Activated naive CD4-positive, alpha-beta T cell treated with anti-CD3 and anti-CD28 coated beads, Interleukin-2, amount 10 ng/mL, durations not matched to agents 7 days and 5 days (primary cell): ENCODE measurements around the gene RACGAP1.

ENCODE experiments used
- CTCF ChIA-PET: fragments of 350-600 bp; sonication (Branson Sonifier 250); formaldehyde crosslinking; loops from one replicate; lab custom pipeline; 2021; ENCODE audit warnings: antibody characterized with exemption; lab: Charles Lee
- DNase-seq: peaks from one replicate; pipeline ENCODE4 v3.0.0-alpha.2; 2020
- H3K27ac Mint-ChIP-seq: one replicate; pipeline ENCODE4 v1.8.0; 2021; ENCODE audit warnings: mild to moderate bottlenecking, moderate library complexity, mixed read lengths
- H3K27me3 Mint-ChIP-seq: one replicate; pipeline ENCODE4 v1.8.0; 2021; ENCODE audit warnings: mild to moderate bottlenecking, mixed read lengths
- H3K36me3 Mint-ChIP-seq: one replicate; pipeline ENCODE4 v1.8.0; 2021; ENCODE audit warnings: mixed read lengths
- H3K4me1 Mint-ChIP-seq: one replicate; pipeline ENCODE4 v1.8.0; 2021; ENCODE audit warnings: mixed read lengths
- H3K4me3 Mint-ChIP-seq: one replicate; pipeline ENCODE4 v1.8.0; 2021; ENCODE audit warnings: mild to moderate bottlenecking, moderate library complexity, mixed read lengths
- H3K9me3 Mint-ChIP-seq: one replicate; pipeline ENCODE4 v1.8.0; 2021; ENCODE audit warnings: mixed read lengths

The RACGAP1 gene

GRCh38 chr12:49983892-49984291 lies 41.4 kb downstream of the RACGAP1 start:
- H3K27me3 Mint-ChIP-seq = no peaks in the 10 kb centered on the region
- no peaks in the 10 kb centered on the region for H3K4me1 Mint-ChIP-seq

GRCh38 chr12:49982246-49983087 lies 42.8 kb downstream of the RACGAP1 start:
- Mint-ChIP-seq H3K4me1 (no peaks in the 10 kb centered on the region), H3K27me3 (no peaks in the 10 kb centered on the region), H3K36me3 (peaks cover 12% of the 10 kb centered on the region), H3K4me3 (no peak overlapping the region), H3K27ac (no peak overlapping the region), H3K9me3 (no peaks in the 10 kb centered on the region)
- DNase-seq = no peak
- CTCF ChIA-PET = interaction anchor here (0.6 to 6.9 kb wide), 4 partner anchors 9 to 73 kb away, joined by 3 to 67 read pairs (median 4); no protein-coding TSS in a partner anchor

More at GRCh38 chr12:49983892-49984291, 41.4 kb downstream of the RACGAP1 start:
- no peaks in the 10 kb centered on the region for H3K9me3 Mint-ChIP-seq
- peaks cover 26% of the 10 kb centered on the region for H3K36me3 Mint-ChIP-seq
- H3K27ac Mint-ChIP-seq = no peak overlapping the region
- CTCF ChIA-PET = interaction anchor here (0.9 to 6.9 kb wide), 3 partner anchors 16 to 87 kb away, joined by 3 to 67 read pairs (median 3); no protein-coding TSS in a partner anchor
- DNase-seq = no peak
- H3K4me3 Mint-ChIP-seq = no peak overlapping the region

DNA sequence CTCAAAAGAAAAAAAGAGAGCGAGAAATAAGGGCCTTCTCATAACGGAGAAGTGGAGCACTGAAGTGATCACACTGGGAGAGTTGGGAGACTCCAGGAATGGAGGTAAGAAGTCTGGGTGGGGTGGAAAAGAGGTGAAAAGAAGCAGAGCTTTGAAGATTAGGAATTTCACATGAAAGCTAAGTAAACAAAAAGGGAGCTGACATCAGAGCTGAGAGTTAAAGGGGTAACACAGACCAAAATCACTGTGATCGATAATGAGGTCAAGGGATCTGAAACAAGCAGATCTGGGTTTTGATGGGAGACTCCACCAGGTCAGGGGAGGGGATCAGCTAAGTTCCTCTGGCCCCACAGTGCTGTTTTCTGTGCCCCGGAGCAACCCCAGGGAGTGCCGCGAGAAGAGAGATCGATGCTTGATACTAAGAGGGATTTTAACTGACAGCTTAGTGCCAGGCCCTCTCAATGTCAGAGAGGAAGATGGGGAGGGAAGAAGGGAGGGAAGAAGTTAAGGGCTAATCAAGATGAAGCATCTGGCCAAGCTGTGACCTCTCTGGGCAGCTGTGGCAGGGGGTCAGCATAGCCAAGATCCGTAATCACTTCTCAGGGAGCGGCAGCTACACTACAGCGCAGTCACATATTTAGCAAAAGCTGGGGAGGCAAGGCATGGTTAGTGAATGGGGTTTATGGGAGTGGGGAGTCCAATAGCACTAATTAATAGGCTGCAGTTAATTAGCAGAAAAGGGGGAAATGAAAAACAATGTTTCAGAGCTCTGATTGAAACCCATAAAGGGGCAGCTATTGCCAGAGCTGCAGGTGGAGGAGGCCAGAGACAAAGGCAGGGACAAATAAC lies 44.6 kb downstream of the RACGAP1 start:
- Mint-ChIP-seq H3K27me3 (no peaks in the 10 kb centered on the region), H3K9me3 (no peaks in the 10 kb centered on the region), H3K36me3 (peaks cover 5% of the 10 kb centered on the region), H3K4me1 (no peaks in the 10 kb centered on the region), H3K4me3 (no peak overlapping the region), H3K27ac (no peak overlapping the region)
- CTCF ChIA-PET = interaction anchor here (0.9 to 6.9 kb wide), 5 partner anchors 13 to 87 kb away, joined by 3 to 67 read pairs (median 3); no protein-coding TSS in a partner anchor
- DNase-seq = peak; percentile 11

DNA sequence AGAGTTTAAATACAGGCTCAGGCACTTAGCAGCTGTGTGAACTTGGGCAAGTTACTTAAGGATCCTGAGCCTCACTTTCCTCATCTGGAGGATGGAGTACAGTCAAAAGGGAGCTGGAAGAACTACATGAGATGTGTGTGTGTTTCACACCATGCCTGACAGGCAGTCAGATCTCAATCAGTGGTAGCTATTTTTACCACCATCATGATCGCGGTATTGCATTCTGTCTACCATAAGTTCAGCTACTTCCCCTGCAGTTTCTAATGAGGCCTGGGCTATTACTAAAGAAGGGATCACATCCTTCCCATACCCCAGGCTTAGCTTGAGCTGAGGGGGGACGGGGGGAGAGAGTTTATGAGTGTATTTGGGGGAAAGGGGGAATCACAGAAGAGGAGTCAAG lies 45.5 kb downstream of the RACGAP1 start:
- DNase-seq = no peak
- no peaks in the 10 kb centered on the region for H3K27me3 Mint-ChIP-seq
- H3K4me3 Mint-ChIP-seq = no peak overlapping the region
- H3K36me3 Mint-ChIP-seq = no peaks in the 10 kb centered on the region
- CTCF ChIA-PET = interaction anchor here (6.9 kb wide), 1 partner anchor 12 kb away, joined by 67 read pairs; no protein-coding TSS in a partner anchor
- no peak overlapping the region for H3K27ac Mint-ChIP-seq
- no peaks in the 10 kb centered on the region for H3K4me1 Mint-ChIP-seq
- H3K9me3 Mint-ChIP-seq = no peaks in the 10 kb centered on the region

DNA sequence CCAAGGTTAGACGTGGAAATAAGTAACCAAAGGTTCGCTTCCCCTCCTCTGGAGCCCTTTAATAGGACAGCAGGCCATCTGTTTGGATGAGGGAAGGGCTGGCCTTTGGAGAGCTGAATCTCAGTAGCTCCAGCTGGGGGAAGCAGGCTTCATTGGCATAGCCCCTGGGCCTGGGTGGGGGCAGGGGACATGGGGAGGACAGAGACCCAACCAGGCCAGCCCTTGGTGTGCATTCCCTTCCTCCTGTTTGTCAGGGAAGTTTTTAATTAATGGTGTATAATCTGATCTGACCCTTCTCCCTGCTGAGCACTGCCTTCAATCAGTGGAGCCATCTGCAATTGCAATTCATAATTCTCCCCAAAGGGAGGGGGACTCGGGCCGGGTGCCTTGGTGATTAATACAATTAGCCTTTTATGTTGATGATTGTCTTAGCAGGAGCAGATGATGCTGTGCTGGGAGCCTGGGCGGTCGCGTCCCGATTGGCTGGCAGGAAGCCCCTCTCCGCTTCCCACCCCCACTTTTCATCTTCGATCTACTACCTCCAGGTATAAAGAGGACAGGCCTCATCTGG lies 46.2 kb downstream of the RACGAP1 start:
- Mint-ChIP-seq H3K4me1 (no peaks in the 10 kb centered on the region), H3K27me3 (no peaks in the 10 kb centered on the region), H3K36me3 (no peaks in the 10 kb centered on the region), H3K9me3 (no peaks in the 10 kb centered on the region), H3K27ac (no peak overlapping the region), H3K4me3 (no peak overlapping the region)
- DNase-seq = peak; percentile 9
- CTCF ChIA-PET = interaction anchor here (6.9 kb wide), 1 partner anchor 11 kb away, joined by 67 read pairs; no protein-coding TSS in a partner anchor

DNA sequence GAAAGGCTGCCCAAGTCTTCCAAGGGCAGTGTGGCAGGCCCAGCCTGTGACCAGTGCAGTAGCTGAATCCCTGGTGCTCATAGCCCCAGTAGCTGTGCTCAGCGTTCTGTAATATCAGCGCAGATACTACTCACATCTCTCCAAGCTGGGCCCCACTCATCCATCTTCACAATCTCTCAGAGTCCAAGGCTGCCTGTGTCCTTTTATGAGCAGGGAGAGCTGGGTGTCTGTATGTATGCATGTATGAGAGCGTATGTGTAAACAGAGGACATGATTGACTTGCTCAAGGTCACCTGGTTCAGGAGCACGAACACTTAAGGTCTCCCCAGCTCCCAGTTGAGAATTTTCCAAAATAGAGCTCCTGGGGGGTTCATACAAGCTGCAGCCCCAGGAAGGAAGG lies 47.2 kb downstream of the RACGAP1 start:
- CTCF ChIA-PET = interaction anchor here (6.9 kb wide), 1 partner anchor 10 kb away, joined by 67 read pairs; no protein-coding TSS in a partner anchor
- peak; percentile 8 for DNase-seq
- Mint-ChIP-seq H3K9me3 (no peaks in the 10 kb centered on the region), H3K4me3 (no peak overlapping the region), H3K27me3 (peaks cover 4% of the 10 kb centered on the region), H3K4me1 (no peaks in the 10 kb centered on the region), H3K36me3 (no peaks in the 10 kb centered on the region), H3K27ac (no peak overlapping the region)

DNA sequence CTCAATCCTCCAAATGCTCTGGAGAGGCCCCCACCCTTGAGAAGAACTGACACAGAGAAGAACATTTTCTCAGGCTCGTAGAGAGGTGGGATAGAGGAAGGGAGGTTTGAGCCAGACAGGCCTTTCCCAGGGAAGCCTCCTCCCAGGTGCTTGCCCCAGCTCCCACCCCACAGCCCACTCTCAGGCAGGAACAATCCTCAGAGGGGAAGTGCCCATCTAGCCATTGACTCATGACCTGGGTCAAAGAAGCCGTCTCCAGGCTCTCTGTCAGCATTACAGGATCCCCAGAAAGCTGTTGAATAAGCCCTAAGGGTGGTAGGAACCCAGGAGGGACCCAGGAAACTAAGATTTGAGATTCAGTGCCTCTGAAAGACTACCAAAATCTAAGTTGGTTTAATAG lies 48.7 kb downstream of the RACGAP1 start:
- Mint-ChIP-seq H3K4me1 (no peaks in the 10 kb centered on the region), H3K9me3 (no peaks in the 10 kb centered on the region), H3K27me3 (peaks cover 4% of the 10 kb centered on the region), H3K4me3 (no peak overlapping the region), H3K36me3 (no peaks in the 10 kb centered on the region), H3K27ac (no peak overlapping the region)
- no peak for DNase-seq
- CTCF ChIA-PET = interaction anchor here (2.0 kb wide), 1 partner anchor 9 kb away, joined by 14 read pairs; no protein-coding TSS in a partner anchor

DNA sequence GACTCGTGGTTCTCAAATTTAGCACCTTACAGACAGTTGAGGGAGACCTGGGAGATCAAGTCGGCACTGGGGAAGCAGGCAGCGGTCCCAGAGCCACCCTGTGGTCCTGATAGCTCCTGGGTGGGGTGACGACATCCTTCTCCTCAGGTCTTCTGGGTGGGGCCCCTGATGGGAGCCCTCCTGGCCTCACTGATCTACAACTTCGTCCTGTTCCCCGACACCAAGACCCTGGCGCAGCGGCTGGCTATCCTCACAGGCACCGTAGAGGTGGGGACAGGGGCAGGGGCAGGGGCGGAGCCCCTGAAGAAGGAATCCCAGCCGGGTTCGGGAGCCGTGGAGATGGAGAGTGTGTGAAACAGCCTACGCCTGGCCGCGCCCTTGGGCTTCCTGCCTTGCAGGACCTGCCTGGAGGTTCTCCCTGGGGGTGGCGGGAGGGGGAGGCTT lies 50.0 kb downstream of the RACGAP1 start:
- no peak overlapping the region for H3K27ac Mint-ChIP-seq
- CTCF ChIA-PET = interaction anchor here (2.0 kb wide), 1 partner anchor 8 kb away, joined by 14 read pairs; no protein-coding TSS in a partner anchor
- no peak for DNase-seq

GRCh38 chr12:49974677-49975317 lies 50.5 kb downstream of the RACGAP1 start:
- Mint-ChIP-seq H3K36me3 (no peaks in the 10 kb centered on the region), H3K4me3 (no peak overlapping the region), H3K27ac (no peak overlapping the region), H3K27me3 (peaks cover 4% of the 10 kb centered on the region), H3K9me3 (no peaks in the 10 kb centered on the region), H3K4me1 (no peaks in the 10 kb centered on the region)
- DNase-seq = no peak
- CTCF ChIA-PET = no interaction called here

More for the DNA sequence above, 50.0 kb downstream of the RACGAP1 start:
- no peak overlapping the region for H3K4me3 Mint-ChIP-seq
- H3K36me3 Mint-ChIP-seq = no peaks in the 10 kb centered on the region
- peaks cover 4% of the 10 kb centered on the region for H3K27me3 Mint-ChIP-seq
- H3K9me3 Mint-ChIP-seq = no peaks in the 10 kb centered on the region
- H3K4me1 Mint-ChIP-seq = no peaks in the 10 kb centered on the region

GRCh38 chr12:49974231-49974675 lies 51.0 kb downstream of the RACGAP1 start:
- no peak for DNase-seq
- Mint-ChIP-seq H3K4me3 (no peak overlapping the region), H3K27ac (no peak overlapping the region), H3K27me3 (peaks cover 4% of the 10 kb centered on the region), H3K36me3 (no peaks in the 10 kb centered on the region), H3K9me3 (no peaks in the 10 kb centered on the region), H3K4me1 (no peaks in the 10 kb centered on the region)
- CTCF ChIA-PET = no interaction called here

- no peak overlapping the region for H3K4me3 Mint-ChIP-seq
- DNase-seq = no peak
- H3K9me3 Mint-ChIP-seq = no peaks in the 10 kb centered on the region
- no peaks in the 10 kb centered on the region for H3K36me3 Mint-ChIP-seq
- H3K27ac Mint-ChIP-seq = no peak overlapping the region
- no peaks in the 10 kb centered on the region for H3K4me1 Mint-ChIP-seq
- CTCF ChIA-PET = no interaction called here
- H3K27me3 Mint-ChIP-seq = peaks cover 4% of the 10 kb centered on the region
Measured at GRCh38 chr12:49973361-49973830, 51.9 kb downstream of the RACGAP1 start.

DNA sequence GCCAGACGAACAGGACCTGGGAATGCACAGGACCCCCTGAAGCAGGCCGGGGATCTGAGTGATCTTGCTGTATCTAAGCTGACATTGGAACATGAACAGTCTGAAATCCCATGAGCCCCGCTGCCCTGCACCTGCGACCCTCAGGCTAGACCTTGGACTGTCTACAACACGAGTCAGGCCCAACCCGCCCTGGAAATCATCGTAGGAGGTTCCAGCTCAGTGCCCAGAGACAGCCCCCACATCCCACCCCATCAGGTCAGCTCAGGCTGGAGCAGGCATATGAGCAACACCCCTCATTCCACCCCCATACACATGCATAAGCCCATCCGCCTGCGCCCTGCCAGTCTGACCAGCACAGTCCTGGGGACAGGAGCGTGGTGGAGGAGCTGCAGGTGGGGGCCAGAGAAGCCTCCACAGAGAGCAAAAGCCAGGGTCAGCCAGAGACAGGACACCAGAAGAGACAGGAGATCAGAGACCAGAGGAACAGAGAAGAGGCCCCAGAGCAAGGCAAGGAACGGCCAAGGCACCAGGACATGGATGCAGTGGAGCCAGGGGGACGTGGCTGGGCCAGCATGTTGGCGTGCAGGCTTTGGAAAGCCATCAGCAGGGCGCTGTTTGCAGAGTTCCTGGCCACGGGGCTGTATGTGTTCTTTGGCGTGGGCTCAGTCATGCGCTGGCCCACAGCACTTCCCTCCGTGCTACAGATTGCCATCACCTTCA lies 52.5 kb downstream of the RACGAP1 start, which contains the start of gene AQP6:
Gene AQP6 (plus strand): TSS at position 307 of the 720 bp plus-strand sequence. CDS start 227 bp downstream, at position 534.
- H3K4me3 Mint-ChIP-seq = no peak within 1 kb of the TSS
- H3K27ac Mint-ChIP-seq = no peak within 1 kb of the TSS
- no peaks in the 10 kb centered on the region for H3K36me3 Mint-ChIP-seq
- CTCF ChIA-PET = no interaction called here
- H3K27me3 Mint-ChIP-seq = peaks cover 4% of the 10 kb centered on the region
- DNase-seq = no peak
- H3K4me1 Mint-ChIP-seq = no peaks in the 10 kb centered on the region
- H3K9me3 Mint-ChIP-seq = no peaks in the 10 kb centered on the region
